GM12878 (cell line): ENCODE results near the gene SLC9A3. TPM values are rescaled to one million over a fixed set of nuclear protein-coding genes. Genes with fewer than 3 reads are reported as not detected.
A peak's percentile ranks its signal among the peaks of the same experiment; 100 is the strongest.

Experiments used
- ATAC-seq: fragments of 200-7000 bp; cut with Tn5 transposase; 3 replicates; pipeline ENCODE4 v1.9.1; 2020; ENCODE audit warnings: mild to moderate bottlenecking, moderate library complexity
- BruUV-seq: library from RNA; stranded (reverse); fragments of 400-500 nt; replicated peaks from 2 replicates; lab custom pipeline; 2021; lab: Mats Ljungman, UMichigan
- CTCF ChIA-PET: fragments of 300-600 bp; sonication (Branson Sonifier 250); formaldehyde crosslinking; extraction: SDS; loops from one replicate; lab custom pipeline; 2021; ENCODE audit warnings: inconsistent platforms; lab: Yijun Ruan, JAX
- POLR2A ChIA-PET: fragments of 350-600 bp; formaldehyde crosslinking; extraction: SDS; loops from one replicate; lab custom pipeline; 2021; ENCODE audit warnings: inconsistent platforms; lab: Charles Lee
- RAD21 ChIA-PET: fragments of 300-600 bp; sonication (Branson Sonifier 250); formaldehyde crosslinking; loops from one replicate; lab custom pipeline; 2023; ENCODE audit warnings: antibody characterized with exemption; ENCODE audit not compliant: unreplicated experiment; lab: Charles Lee
- SMC1A ChIA-PET: fragments of 300-600 bp; sonication (Branson Sonifier 250); formaldehyde crosslinking; loops from one replicate; lab custom pipeline; 2023; ENCODE audit not compliant: unreplicated experiment, uncharacterized antibody; lab: Charles Lee
- DNase-seq: peaks from one replicate; pipeline ENCODE4 v3.0.0-alpha.2; 2011; ENCODE audit warnings: low read depth, low spot score
- FAIRE-seq: peaks from 3 replicates; lab custom pipeline; 2011; peaks lifted over from hg19 to GRCh38; lab: Jason Lieb, UNC
- H2AFZ ChIP-seq: 2 replicates; pipeline ENCODE4 v1.6.0; 2011; ENCODE audit warnings: low read depth, low read length, control low read depth; ENCODE audit not compliant: control insufficient read depth
- H3K27ac ChIP-seq: 2 replicates; pipeline ENCODE4 v1.5.1; 2011; ENCODE audit warnings: control low read depth; ENCODE audit not compliant: control insufficient read depth, insufficient read depth
- H3K27me3 ChIP-seq, 2 experiments: replicated peaks in 1 of 2; 2 replicates each; pipeline versions ENCODE4 v1.6.0 to v1.6.1; 2011; ENCODE audit warnings: low read length in 1 of 2; ENCODE audit not compliant: control insufficient read depth in 2 of 2, insufficient read depth in 2 of 2
- H3K36me3 ChIP-seq, 2 experiments: 2 replicates each; pipeline ENCODE4 v1.5.1; 2011; ENCODE audit warnings: low read length in 1 of 2; ENCODE audit not compliant: control insufficient read depth in 2 of 2, insufficient read depth in 2 of 2
- H3K4me1 ChIP-seq: 2 replicates; pipeline ENCODE4 v1.6.1; 2011; ENCODE audit warnings: mild to moderate bottlenecking, low read length, moderate library complexity, mixed read lengths; ENCODE audit not compliant: control insufficient read depth, insufficient read depth
- H3K4me2 ChIP-seq: 2 replicates; pipeline ENCODE4 v1.6.0; 2011; ENCODE audit warnings: control low read depth; ENCODE audit not compliant: control insufficient read depth, insufficient read depth
- H3K4me3 ChIP-seq: fragments of 200-600 bp; sonication (generic); 2 replicates; pipeline ENCODE4 v1.5.1; 2016
- H3K79me2 ChIP-seq: 2 replicates; pipeline ENCODE4 v1.6.0; 2011; ENCODE audit warnings: low read length; ENCODE audit not compliant: control insufficient read depth, insufficient read depth
- H3K9ac ChIP-seq: 2 replicates; pipeline ENCODE4 v1.8.0; 2011; ENCODE audit warnings: low read length, control low read depth, mixed read lengths; ENCODE audit not compliant: control insufficient read depth, insufficient read depth
- H3K9me3 ChIP-seq: replicated peaks from 3 replicates; pipeline ENCODE4 v1.5.1; 2011; ENCODE audit warnings: mild to moderate bottlenecking, low read length; ENCODE audit not compliant: control insufficient read depth, insufficient read depth
- H4K20me1 ChIP-seq: 2 replicates; pipeline ENCODE4 v1.6.0; 2011; ENCODE audit not compliant: control insufficient read depth, insufficient read depth
- BCL11A ChIP-seq: IDR thresholded peaks from 2 replicates; pipeline ENCODE4 v1.6.1; 2011; ENCODE audit warnings: low read depth, low read length
- ETV6 ChIP-seq, 2 experiments: fragments of 450-650 bp in 1 of 2; IDR thresholded peaks in 1 of 2; conservative IDR thresholded peaks in 1 of 2; 2 replicates each; pipeline ENCODE4 v1.6.1; 2014; ENCODE audit warnings: antibody characterized with exemption in 1 of 2, borderline replicate concordance in 1 of 2, low read depth in 1 of 2, mild to moderate bottlenecking in 1 of 2, moderate library complexity in 1 of 2
- MLLT1 ChIP-seq: fragments of 450-650 bp; IDR thresholded peaks from 2 replicates; pipeline ENCODE4 v1.6.1; 2016; ENCODE audit warnings: mild to moderate bottlenecking
- NFYB ChIP-seq: IDR thresholded peaks from 2 replicates; pipeline ENCODE4 v1.6.1; 2011; ENCODE audit warnings: low read depth, mild to moderate bottlenecking, low read length, improper control_type of control experiment, moderate library complexity; ENCODE audit not compliant: insufficient read depth
- YBX1 ChIP-seq: fragments of 450-650 bp; IDR thresholded peaks from 2 replicates; pipeline ENCODE4 v1.6.1; 2016; ENCODE audit warnings: antibody characterized with exemption
- WGBS: methylation state at CpG from one replicate; pipeline ENCODE4 v1.1.6; 2016; ENCODE audit warnings: low lambda C conversion rate; ENCODE audit not compliant: insufficient replicate concordance, insufficient coverage; ENCODE audit errors: missing lambda C conversion rate; 5-methylcytosine and 5-hydroxymethylcytosine counted together
- in situ Hi-C: fragments of 300-500 bp; cut with MboI; formaldehyde crosslinking; loops from 9 replicates; pipeline ENCODE4 v1.14.3; 2018; ENCODE audit warnings: mixed read lengths
- intact Hi-C: fragments of 100-400 bp; cut with micrococcal nuclease; formaldehyde crosslinking; loops from one replicate; pipeline ENCODE4 v1.14.2; 2022; ENCODE audit not compliant: unreplicated experiment
- polyA plus RNA-seq, 11 experiments: library from polyadenylated mRNA; depleted of rRNA in 4 of 11; unstranded in 6 of 11; stranded (reverse) in 5 of 11; fragments of >200 nt; fragmentation: Nextera tagmentation in 4 of 11; fragmentation: Illumina TruSeq in 1 of 11; extraction: Ambion mirVana in 4 of 11; extraction: Trizol in 1 of 11; gene quantifications; 1 replicate in 1 of 11; 2 replicates in 10 of 11; pipeline versions ENCODE4 v1.2.1 to v1.2.3, GENCODE V29; 2011 to 2016; ENCODE audit warnings: inconsistent platforms in 2 of 11, missing spikeins in 2 of 11, low read depth in 1 of 11
- total RNA-seq, 4 experiments: library from RNA; depleted of rRNA in 3 of 4; stranded (reverse); fragments of >200 nt in 3 of 4; fragmentation: Illumina TruSeq in 1 of 4; extraction: Trizol in 1 of 4; gene quantifications; 2 replicates each; pipeline versions ENCODE4 v1.2.1 to v1.2.3, GENCODE V29; 2013 to 2021

The SLC9A3 gene
- total and polyA plus RNA-seq, 10 of the 15 experiments (the other 5 are each of a cell fraction or from before 2014, with no cell fraction given), result 0.04 to 5.2 (median 2.3) TPM; not detected in 1

- DNase-seq, result no peak
- Histone ChIP-seq H2AFZ (no peak overlapping the region), H3K4me2 (peak overlapping the region; percentile 91), H3K27me3 (no peaks in the 10 kb centered on the region; a peak in 1 of 4 replicates), H3K9me3 (no peaks in the 10 kb centered on the region; the same call in 2 of the 3 replicates), H3K4me3 (no peak overlapping the region)
- RAD21 ChIA-PET, result interaction anchor here (0.7 to 2.2 kb wide), 2 partner anchors 15 to 228 kb away, joined by 4 to 6 read pairs; no protein-coding TSS in a partner anchor
- no peak for TF ChIP-seq MLLT1
- no peak for TF ChIP-seq BCL11A
- TF ChIP-seq ETV6 (conservative IDR thresholded peaks at IDR 0.05 in 1 of 2, IDR thresholded peaks at IDR 0.05 in 1 of 2; ENCODE audit: borderline replicate concordance in 1 of 2, low read depth in 1 of 2), result no peak
- peak; percentile 63 for TF ChIP-seq NFYB
- no peak for TF ChIP-seq YBX1
- TF ChIP-seq, all 136 proteins: peak for 1
- Histone ChIP-seq H3K27ac (peak overlapping the region; percentile 51; the same call in 1 of the 2 replicates), H3K79me2 (no peaks in the 10 kb centered on the region), H3K9ac (no peak overlapping the region), H3K4me1 (peaks cover 20% of the 10 kb centered on the region), H4K20me1 (no peaks in the 10 kb centered on the region), H3K36me3 (no peaks in the 10 kb centered on the region)
- BruUV-seq, result no TSS peak
- CTCF ChIA-PET, result interaction anchor here (1.2 kb wide), 1 partner anchor 228 kb away, joined by 3 read pairs; no protein-coding TSS in a partner anchor
- SMC1A ChIA-PET, result interaction anchor here (0.9 to 1.8 kb wide), 5 partner anchors 15 to 98 kb away, joined by 3 to 5 read pairs (median 3); no protein-coding TSS in a partner anchor
- FAIRE-seq, result no peak
- WGBS, result 77% methylated on average over 9 of the region's 9 CpGs
- in situ Hi-C loops (no loop called here), intact Hi-C loops (loop anchor here (10.0 kb wide), 1 partner anchor 230 kb away; no protein-coding TSS in a partner anchor)
- POLR2A ChIA-PET, result interaction anchor here (1.2 to 1.5 kb wide), 2 partner anchors 11 to 113 kb away, joined by 3 read pairs; no protein-coding TSS in a partner anchor
- no peak for ATAC-seq
These were observed 20.6 kb upstream of the SLC9A3 start for GRCh38 chr5:544675-545355.
